NCI-H2227 (cell line): ENCODE results near the gene PRIMA1.
A peak's percentile ranks its signal among the peaks of the same experiment; 100 is the strongest.

ENCODE experiments used
- DNase-seq: peaks from one replicate; lab custom pipeline; 2025; ENCODE audit not compliant: unreplicated experiment; lab: John Stamatoyannopoulos, UW

The PRIMA1 gene

DNA sequence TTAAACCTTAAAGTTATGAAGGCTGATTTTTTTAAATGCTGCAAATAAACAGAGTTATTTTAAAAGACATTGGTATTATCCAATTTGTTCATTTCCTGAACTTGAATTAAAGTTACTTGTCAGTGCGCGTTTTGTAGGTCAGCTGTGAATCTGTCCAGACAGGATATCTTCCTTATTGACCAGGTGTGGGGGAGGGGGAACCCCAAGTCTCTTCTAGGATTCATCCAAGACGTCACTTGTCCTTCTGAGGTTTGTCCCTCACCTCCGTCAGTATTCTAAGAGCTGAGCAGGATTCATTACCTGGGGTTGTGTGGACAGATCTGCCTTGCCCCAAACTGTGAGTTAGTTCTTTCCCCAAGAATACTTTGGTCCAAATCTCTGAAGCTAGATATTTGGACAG is 8.8 kb upstream of the PRIMA1 start:
- DNase-seq = no peak

DNA sequence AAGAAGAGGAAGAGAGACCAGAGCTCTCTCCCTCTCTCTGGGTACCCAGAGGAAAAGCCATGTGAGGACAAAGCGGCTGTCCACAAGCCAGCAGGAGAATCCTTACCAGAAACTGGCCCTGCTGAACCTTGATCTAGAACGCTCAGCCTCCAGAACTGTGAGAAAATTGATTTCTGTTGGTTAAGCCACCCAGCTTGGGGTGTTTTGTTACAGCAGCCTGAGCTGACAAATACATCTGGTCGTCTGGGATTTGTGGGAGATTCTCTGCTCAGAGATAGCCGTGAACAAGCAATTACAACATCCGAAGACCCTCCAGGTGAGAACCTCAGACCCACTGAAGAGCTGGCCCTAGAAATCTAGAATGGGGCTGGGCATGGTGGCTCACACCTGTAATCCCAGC is 6.5 kb upstream of the PRIMA1 start:
- DNase-seq = no peak

DNA sequence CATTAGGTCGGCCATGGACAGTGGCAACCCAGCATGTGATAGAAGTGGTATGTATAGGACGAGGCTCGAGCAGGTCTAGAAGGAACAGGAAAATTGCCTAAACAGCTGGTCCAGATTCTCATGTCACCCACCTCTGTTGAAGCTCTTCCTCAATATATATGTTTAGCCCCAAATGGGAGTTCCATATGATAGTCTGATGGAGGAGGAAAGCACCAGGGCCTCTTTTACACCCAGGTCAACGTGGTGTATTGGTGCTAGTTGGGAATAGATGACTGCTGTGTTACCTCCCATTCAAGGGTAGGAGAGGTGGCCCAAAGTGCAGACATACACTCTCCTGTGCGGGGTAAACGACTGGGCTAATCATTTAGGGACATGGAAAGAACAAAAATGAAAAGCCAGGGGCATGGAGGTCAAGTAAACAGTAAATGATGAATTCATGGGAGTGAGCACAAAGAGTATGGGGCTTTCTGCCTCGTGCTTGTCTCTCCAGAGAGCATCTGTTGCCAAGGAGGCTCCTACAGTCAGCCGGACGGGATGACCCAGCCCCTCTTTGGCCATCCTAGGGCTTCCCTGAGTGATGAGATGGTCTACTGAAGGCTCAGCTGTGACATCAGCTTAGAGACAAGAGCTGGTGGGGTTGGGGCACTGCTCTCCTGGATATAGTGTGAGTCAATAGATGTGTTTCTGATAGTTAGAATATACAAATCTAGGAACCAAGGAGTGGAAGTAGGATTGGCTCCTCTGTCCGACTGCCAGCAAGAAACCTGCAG is 5.5 kb upstream of the PRIMA1 start:
- no peak for DNase-seq

DNA sequence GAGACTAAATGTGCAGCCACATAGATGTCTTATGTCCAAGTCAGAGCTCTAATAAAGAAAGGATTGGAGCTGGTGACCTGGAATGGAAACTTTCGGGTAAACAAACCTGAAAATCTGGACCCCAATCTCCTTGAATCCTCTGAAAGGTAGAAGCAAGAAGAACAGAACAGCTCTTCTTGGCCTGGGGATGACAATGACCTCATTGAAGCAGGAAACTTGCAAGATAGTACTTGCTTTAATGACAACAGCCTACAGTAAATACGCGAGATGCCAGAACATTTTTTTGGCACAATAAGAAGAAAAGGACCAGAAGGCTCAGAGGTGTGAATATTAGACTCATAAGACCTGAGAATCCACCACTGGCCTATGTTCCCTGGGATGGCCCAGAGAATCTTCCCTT is 4.1 kb upstream of the PRIMA1 start:
- no peak for DNase-seq

DNA sequence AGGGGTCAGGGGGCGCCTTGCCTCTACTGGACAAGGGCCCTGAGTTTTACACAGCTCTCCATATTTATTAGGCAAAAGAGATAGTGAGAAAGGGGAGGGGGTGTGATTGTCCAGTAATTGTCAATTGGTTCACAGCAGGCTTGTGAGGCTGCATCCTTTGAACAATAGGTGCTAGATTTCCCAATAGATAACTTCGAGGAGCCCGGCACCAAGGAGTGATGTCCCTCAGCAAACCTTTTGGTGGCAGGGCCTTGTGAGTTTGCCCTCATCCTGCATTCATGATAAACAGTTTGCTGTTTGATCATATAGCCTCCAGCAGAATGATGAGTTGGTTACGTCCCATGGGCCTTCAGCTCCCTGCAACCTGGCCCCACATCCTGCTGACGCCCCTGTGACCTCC is 2.7 kb upstream of the PRIMA1 start:
- no peak for DNase-seq

DNA sequence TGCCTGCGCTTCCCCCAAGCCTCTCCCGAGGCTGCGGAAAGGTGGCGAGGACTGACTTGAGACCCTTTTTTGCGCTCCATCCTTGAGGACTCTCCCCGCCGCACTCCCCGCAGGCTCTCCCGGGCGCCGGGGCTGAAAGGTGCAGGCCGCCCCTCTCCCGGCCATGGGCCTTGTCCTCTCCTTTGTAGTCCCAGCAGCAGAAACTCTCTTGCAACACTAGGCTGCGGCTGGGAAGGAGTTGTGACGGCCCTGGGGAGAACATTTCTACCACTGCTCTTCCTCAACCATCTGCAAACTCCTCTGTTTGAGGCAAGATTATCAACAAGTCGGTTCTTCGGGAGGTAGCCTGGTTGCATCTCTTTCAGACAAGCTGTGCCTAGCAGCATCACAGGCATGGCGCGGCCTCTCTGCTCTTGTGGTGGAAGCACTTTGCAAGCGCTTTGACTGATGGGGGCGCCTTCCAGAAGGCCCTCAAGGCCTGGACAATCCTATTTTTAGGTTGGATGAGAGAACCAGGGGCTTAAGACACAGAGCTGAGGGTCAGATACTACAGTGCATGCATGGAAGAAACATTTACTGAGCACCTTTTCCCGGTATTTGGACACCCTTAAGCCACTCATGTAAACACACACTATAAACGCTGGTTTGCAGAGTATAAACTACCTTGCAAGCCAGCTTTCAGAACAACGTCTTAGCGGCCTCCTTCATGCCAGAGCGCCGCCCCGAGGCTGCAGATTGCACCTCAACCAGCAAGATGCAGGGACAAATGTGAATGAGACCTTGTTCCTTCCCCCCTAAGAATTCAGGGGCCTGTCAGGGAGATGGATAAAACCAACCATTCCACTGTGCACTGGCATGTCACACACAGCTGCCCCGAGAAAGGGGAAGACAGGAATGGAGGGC is 1.2 kb upstream of the PRIMA1 start:
- DNase-seq = peak; percentile 54

DNA sequence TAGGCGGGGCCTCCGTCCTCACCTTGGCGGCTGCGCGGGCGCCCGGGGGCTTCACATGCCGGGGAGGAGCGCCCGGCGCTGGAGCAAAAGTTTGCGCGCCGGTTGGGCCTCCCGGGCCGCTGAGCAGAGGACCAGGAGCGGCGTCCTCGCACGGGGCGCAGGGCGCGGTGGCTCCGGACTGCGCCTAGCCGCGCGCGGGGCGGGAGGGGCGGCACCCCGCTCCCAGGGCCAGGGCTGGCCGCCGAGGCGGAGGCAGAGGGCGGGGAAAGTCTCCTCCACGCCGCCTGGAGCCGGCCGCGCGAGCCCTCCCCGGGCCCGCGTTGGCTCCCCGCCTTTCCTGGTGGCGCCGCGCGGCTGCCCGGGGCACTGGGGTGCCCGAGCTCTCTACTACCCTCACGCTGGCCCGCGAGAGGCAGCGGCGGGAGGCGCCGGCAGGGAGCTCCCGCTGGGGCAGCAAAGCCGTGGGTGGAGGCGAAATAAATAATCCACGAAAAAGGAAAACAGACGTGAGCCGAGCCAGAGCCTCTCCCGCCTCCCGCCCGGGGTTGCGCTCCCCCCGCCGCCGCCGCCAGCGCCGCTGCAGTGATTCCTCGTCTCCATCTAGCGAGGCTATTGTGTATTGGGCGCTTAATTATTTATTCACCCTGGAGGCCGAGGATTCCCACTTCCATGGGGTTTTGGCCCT is 400 bp upstream of the PRIMA1 start:
- peak; percentile 83 for DNase-seq

DNA sequence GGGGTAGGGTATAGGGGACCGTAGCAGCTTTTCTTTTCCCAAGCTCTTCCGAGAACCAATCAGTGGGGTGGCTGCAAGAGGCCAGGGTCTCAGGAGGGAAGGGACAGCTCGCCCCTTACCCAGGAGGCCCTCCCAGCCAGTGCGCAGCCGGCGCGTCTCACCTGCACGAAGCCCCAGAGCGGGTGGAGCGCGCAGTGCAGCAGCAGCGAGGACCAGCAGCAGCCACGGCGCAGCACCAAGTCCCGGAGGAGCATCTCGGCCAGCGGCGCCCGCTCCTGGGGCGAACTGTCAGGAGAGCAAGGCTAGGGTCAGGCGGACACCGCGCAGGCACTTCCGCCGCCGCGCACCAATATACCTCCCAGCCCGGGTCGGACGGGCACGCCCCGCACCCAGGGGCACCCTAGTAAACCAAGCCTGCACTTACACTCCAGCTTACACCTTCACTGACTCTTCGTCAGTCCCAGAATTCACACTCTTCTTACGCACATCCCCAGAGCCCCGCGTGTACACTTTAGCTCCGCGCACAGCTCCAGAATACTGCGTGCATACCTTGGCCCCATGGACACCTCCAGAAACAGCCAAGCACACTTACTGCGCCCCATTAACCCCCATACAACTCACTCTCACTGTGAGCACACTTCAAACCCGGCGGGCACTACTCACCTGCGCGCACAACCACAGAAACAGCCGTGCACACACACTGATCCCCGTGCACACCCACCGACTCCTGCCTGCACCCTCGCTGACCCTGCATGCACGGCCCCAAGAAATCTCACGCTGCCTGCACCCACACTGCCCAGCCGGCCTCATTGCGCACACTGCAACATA is 606 bp downstream of the PRIMA1 start:
- DNase-seq = no peak

DNA sequence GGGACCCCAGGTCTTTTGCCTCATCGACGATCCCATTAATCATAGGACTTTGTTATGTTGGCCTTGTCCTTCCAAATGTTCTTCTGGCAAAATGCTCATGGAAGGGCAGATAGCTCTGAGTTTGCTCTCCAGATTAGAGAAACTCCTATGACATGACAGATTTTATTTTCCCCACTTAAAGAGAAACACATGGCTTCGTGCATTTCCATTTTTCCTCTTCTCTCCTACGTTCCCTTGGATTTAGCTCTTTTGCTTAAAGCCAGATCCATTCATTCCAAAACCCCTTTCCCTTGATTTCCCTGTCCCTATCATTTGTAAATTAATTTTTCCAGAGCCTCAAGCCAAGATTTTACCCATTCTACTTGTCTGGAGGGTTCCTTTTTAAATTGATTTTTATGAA is 2.9 kb downstream of the PRIMA1 start:
- DNase-seq = no peak

DNA sequence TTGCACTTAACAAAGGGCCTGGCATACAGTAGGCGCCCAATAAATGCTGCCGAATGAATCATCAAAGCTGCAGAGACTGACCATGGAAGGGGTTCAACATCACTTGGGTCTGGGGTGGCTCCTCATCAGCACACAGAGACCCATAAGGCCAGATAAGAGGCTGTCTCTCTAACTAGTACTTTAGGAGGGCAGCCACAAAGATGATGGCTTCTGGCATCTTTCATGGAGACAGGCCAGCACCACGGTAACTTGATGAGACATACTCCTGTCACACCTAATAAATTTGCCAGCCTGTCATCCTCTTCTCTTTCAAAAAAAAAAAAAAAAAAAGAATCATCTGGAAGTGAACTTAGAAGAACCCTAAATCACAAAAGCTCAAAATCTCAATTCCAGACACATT is 3.4 kb downstream of the PRIMA1 start:
- no peak for DNase-seq

DNA sequence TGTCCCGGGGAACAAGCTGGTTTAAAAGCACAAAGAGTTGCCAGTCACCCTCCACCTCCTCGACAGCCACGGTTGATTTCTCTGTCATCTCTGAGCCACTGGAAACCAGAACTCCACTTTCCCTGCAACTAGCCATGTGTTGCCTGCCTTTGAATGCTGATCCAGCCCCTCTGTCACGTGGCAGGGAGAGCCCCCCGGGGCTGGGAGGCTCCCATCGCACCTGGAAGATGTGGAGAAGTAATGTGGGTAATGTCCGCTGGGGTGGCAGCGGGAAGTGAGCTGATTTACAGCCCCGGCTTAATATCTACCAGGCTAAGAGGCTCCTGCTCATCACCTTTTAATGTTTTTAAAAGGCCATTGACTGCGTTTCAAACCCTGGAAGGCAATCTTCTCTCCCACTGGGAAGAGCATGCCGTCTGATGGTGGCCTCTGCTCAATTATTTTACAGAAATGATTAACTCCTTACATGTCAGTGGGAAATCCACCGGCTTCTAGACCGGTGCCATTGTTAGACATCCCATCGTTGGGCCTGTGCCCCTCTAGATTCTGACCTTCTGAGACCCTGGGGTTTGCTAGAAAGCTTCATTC is 7.4 kb downstream of the PRIMA1 start:
- peak; percentile 64 for DNase-seq

DNA sequence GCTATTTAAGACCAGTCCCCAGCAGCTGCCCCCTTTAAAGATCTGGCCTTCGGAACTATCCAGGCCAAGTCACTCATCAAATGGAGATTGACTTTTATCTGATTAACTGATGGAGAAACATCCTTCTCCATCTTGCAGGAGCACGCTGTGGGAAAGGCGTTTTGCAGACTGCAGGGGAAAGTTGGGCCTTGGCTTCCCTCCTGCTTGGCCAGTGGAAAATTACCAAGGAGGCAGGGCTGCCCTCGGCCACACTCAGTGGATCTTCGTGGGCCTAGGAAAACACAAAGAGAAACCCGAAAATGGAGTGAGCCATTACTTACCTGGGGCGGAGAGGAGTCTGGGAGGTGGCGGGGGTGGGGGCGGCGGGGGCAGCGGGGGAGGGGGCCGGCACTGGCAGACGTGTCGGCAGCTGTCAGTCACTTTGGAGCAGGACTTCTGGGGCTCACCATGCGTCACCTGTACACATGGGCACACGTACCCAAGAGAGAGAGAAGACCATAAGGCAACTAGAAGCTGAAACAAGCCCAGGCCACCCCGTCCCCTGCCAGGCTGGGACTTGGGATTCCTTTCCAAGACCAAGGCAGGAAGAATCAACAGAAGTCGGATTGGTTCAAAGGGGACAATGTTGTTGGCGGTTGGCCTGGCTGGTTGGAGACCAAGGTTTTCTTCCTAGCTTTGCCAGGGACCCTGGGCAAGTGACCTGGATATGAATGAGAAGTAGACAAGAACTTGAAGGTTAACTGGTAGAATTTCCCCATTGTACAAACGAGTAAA is 9.2 kb downstream of the PRIMA1 start:
- DNase-seq = no peak

DNA sequence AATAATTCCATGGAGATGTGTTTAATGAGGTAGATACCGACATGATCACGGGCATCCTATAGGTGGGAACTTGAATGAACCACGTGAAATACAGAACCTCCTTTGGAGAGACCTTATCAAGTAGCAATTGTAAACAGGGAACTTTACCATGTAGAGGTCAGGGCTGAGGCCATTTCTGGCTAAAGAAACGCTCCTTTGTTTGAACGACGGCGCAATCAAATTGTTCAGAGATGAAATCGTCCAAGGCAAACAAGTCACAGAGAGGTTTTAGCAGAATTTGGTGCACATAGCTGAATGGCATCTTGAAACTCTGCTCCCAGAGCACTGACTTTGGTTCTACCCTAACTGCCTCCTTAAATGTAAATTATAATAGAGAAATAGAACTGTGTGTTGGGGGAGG is 9.8 kb downstream of the PRIMA1 start:
- no peak for DNase-seq

DNA sequence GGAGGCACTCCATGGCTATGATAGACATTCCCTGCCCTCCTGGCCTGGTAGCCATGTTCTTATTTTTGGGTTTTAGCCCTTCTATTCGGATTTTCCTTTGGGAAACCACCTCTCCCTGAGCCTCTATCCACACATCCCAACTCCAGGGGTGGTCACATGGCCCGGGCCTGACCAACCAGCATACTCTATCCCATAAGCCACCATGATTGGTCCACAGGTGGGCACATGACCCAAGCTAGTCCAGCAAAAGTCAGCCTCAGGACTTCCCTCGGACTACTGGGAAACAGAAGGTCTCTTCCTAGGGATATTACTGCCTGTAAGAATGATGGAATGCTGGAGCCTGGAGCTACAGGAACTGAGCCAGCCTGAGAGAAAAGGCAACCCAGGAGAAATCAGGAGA is 12.5 kb downstream of the PRIMA1 start:
- no peak for DNase-seq

DNA sequence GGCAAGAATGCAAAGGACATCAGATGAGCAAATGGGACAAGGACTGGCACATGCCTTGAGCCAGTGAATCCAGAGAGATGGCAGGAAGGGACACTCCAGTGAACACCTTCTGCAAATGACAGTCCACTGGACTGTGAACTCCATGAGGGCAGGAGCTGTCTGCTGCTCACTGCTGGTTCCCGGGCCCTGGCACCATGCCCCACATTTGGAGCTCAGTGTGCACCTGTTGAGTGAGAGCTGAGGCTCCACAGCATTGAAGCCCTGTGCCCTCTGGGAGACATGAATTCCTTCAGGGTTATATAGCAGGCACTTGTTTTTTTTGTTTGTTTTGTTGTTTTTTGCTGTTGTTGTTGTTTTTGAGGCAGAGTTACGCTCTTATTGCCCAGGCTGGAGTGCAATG is 13.1 kb downstream of the PRIMA1 start:
- no peak for DNase-seq

DNA sequence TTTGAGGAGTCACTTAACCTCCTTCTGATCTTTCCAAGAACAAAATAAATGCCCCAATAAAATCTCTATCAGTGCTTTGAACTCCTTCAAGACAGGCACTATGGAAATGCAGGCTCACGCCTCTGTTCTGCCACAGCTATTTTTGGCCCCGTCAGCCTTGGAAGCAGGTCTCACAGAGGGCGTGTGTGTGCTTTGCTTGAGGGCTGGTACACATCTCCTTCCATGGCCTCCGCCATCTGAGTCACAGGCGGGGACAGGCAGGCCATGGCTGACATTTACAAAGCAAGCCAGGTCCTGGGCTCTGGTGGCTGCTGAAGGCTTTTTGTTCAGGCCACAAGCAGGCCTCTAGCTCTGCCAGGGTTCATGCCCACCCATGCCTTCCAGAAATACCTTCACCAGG is 16.0 kb downstream of the PRIMA1 start:
- DNase-seq = no peak

DNA sequence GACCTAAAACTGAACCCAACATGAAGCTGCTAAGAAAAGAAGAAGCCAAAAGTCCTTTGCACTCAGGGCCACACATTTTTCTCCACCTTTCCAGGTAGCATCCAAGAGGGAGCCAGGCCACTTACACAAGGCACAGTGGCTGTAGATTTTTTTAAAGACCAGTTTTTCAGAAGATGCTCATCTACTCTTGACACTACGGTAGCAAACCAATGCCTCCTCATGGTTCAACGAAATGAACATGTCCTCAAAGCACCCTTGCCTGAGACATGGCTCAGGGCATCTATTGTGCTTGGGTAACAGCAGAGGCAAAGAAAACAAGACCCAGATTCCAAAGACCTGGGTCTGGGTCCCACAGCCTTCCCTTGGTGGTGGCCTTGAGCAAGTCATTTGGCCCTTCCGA is 22.3 kb downstream of the PRIMA1 start:
- DNase-seq = no peak

DNA sequence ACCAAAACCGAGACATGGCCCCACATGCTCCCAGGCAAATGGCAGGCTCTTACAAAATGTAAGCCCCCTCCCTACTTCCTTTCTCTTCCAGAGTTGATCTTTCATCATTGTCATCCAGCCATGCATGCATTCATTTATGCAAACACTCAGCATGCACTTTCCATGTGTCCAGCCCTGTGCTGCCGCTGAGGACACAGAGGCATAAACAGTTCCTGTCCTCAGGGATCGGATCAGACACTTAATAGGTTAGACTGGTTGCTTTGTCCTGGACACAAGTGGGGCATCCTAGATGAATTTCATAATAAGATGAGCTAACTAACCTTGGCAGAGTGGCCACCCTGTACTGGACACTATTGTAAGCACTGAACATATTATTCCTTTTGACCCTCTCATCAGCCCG is 23.1 kb downstream of the PRIMA1 start:
- DNase-seq = no peak

DNA sequence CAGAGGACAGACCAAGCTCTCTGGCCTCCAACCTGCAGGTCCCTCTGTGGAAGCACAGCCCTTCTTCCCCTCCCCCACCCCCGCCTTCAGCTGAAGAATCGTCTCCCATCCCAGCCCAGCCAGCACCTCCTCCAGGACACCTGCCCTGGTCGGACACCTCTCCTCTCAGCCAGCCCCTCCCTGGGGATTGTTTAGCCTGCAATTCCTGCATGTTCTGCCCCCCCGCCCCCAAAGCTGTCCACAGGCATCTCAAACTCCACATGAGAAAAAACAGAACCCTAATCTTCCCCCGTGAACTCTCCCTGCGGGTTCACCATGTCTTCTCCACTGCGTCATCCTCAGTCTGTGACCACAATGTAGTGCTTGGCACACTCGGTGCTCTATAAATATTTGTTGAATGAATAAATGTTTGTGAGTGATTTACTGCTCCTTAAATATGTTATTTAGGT is 24.1 kb downstream of the PRIMA1 start:
- DNase-seq = no peak
